Activated CD4-positive, alpha-beta memory T cell treated with anti-CD3 and anti-CD28 coated beads for 36 hours (primary cell): Measurements from ENCODE around the gene OBP2A. TPM values are rescaled to one million over a fixed set of nuclear protein-coding genes. Genes with fewer than 3 reads are reported as not detected.
"Not testable (repeated sequence)": the region's sequence is repeated elsewhere in the genome, so short reads cannot be mapped to it uniquely, and the experiment has no call there.

Experiments used
- CTCF ChIA-PET: fragments of 350-600 bp; sonication (Branson Sonifier 250); formaldehyde crosslinking; loops from one replicate; lab custom pipeline; 2021; ENCODE audit warnings: antibody characterized with exemption, inconsistent platforms; lab: Charles Lee
- POLR2A ChIA-PET: fragments of 350-600 bp; sonication (Branson Sonifier 250); formaldehyde crosslinking; loops from one replicate; lab custom pipeline; 2021; ENCODE audit warnings: antibody characterized with exemption; lab: Charles Lee
- DNase-seq: peaks from one replicate; pipeline ENCODE4 v3.0.0-alpha.2; 2020
- H3K27ac Mint-ChIP-seq: one replicate; pipeline ENCODE4 v1.8.0; 2021; ENCODE audit warnings: mixed read lengths
- H3K27me3 Mint-ChIP-seq: one replicate; pipeline ENCODE4 v1.8.0; 2021; ENCODE audit warnings: mixed read lengths
- H3K36me3 Mint-ChIP-seq: one replicate; pipeline ENCODE4 v1.8.0; 2021; ENCODE audit warnings: mixed read lengths
- H3K4me1 Mint-ChIP-seq: one replicate; pipeline ENCODE4 v1.8.0; 2021; ENCODE audit warnings: low read depth, mixed read lengths
- H3K4me3 Mint-ChIP-seq: one replicate; pipeline ENCODE4 v1.8.0; 2021; ENCODE audit warnings: mild to moderate bottlenecking, mixed read lengths
- H3K9me3 Mint-ChIP-seq: one replicate; pipeline ENCODE4 v1.8.0; 2021; ENCODE audit warnings: mixed read lengths
- intact Hi-C: fragments of 100-400 bp; cut with micrococcal nuclease; formaldehyde crosslinking; loops from one replicate; pipeline ENCODE4 v1.15.1; 2023
- total RNA-seq, 2 experiments: library from RNA; stranded (reverse); gene quantifications; one replicate each; pipeline ENCODE4 v1.2.3, GENCODE V29; 2021

The OBP2A gene
- total RNA-seq, 2 experiments from 2014 or later, result not detected

DNA sequence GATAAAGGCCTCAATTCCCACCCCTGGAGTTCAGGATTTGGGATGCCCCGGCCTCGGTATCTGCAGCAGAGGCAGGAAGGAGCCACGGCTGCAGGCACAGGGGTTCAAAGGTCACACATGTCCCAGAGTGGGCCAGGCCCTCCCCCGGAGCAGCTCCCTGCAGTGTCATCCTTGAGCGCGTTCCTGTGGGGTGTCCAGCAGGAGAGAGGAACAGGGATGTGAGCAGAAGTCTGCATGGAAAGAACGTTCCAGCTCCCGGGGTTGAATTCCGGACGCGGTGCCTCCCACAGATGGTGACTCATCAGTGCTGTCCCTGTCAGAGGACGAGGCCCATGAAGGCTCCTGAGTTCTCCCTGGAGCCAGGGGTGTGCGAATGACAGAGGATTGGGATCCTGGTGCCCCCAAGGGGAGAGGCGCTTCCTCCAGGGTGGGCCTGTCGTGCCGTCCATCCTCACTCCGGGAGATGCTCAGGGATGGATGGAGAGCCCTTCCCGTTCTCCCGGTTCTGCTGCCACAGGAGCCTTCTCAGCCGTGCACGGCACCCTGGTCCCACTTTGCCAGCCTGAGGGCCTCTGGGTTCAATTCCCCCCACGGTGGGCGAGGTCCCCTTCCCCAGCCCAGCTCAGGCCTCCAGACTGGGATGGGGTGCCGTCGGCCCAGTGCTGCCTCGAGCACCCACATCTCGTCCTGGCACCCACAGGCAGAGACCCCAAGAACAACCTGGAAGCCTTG, 21.6 kb upstream of the OBP2A start:
- Mint-ChIP-seq H3K27me3 (no peaks in the 10 kb centered on the region), H3K36me3 (no peaks in the 10 kb centered on the region), H3K27ac (no peak overlapping the region), H3K4me3 (no peak overlapping the region), H3K4me1 (no peaks in the 10 kb centered on the region), H3K9me3 (no peaks in the 10 kb centered on the region)
- ChIA-PET POLR2A (no interaction called here), CTCF (interaction anchor here (1.1 kb wide), 1 partner anchor 19 kb away, joined by 4 read pairs; no protein-coding TSS in a partner anchor)
- intact Hi-C loops, result no loop called here
- no peak for DNase-seq

DNA sequence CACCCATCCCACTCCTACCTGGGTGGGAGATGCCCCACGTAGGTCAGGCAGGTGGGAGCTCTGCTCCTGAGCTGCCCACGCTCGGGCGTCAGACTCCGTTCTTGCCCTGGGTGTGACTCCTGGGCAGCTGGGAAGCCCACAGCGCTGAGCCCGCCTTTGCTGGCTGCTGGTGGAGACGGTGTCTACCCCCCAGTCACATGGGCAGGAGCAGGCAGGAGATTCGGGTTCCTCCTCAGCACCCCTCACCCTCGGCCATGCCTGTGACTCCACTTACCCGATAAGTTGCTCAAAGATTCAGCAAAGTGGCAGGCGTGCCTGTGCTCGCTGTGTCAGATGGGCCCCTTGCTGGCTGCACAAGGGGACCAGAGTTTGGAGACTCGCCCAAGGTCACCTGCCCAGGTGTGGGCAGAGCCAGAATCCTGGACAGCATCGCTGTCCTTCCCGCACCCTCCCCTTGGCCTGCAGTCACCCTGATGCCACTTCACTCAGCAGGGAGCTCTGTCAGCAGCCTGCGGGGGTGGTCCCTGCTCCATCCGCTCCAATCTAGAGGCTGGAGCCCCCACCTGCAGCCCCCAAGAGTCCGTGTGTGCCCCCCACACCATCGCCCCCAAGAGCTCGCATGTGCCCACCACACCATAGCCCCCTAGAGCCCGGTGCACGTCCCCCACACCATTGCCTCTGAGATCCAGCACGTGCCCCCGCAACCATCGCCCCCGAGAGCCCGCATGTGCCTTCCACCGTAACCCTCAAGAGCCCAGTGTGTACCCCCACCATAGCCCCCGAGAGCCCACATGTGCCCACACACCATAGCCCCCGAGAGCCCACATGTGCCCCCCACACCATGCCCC, 20.5 kb upstream of the OBP2A start:
- ChIA-PET POLR2A (no interaction called here), CTCF (interaction anchor here (1.1 kb wide), 1 partner anchor 20 kb away, joined by 4 read pairs; no protein-coding TSS in a partner anchor)
- DNase-seq, result no peak
- Mint-ChIP-seq H3K27me3 (no peaks in the 10 kb centered on the region), H3K9me3 (no peaks in the 10 kb centered on the region), H3K27ac (no peak overlapping the region), H3K4me3 (no peak overlapping the region), H3K36me3 (no peaks in the 10 kb centered on the region), H3K4me1 (no peaks in the 10 kb centered on the region)
- intact Hi-C loops, result no loop called here

DNA sequence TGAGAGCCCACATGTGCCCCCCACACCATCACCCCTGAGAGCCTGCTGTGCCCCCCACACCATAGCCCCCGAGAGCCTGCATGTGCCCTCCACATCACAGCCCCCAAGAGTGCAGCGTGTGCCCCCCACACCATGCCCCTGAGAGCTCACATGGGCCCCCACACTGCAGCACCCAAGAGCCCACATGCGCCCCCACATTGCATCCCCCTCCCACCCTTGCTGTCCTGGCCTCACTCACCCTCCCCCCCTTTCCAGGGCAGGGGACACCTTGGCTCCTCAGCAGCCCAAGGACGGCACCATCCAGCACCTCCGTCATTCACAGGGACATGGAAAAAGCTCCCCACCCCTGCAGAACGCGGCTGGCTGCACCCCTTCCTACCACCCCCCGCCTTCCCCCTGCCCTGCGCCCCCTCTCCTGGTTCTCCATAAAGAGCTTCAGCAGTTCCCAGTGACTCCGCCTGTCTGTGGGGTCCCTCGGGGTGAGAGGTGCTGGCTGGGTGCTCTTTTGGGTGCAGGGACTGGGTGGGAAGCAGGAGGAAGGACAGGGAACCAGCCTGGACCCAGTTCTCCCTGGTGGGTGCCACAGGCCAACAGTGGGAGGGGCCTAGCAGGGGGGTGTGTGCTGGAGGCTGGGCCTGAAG, 19.7 kb upstream of the OBP2A start:
- H3K27me3 Mint-ChIP-seq, result peaks cover 2% of the 10 kb centered on the region
- peak; percentile 4 for DNase-seq
- H3K27ac Mint-ChIP-seq, result no peak overlapping the region
- ChIA-PET POLR2A (no interaction called here), CTCF (no interaction called here)
- H3K36me3 Mint-ChIP-seq, result no peaks in the 10 kb centered on the region
- H3K4me1 Mint-ChIP-seq, result no peaks in the 10 kb centered on the region
- intact Hi-C loops, result no loop called here
- no peak overlapping the region for H3K4me3 Mint-ChIP-seq
- no peaks in the 10 kb centered on the region for H3K9me3 Mint-ChIP-seq

DNA sequence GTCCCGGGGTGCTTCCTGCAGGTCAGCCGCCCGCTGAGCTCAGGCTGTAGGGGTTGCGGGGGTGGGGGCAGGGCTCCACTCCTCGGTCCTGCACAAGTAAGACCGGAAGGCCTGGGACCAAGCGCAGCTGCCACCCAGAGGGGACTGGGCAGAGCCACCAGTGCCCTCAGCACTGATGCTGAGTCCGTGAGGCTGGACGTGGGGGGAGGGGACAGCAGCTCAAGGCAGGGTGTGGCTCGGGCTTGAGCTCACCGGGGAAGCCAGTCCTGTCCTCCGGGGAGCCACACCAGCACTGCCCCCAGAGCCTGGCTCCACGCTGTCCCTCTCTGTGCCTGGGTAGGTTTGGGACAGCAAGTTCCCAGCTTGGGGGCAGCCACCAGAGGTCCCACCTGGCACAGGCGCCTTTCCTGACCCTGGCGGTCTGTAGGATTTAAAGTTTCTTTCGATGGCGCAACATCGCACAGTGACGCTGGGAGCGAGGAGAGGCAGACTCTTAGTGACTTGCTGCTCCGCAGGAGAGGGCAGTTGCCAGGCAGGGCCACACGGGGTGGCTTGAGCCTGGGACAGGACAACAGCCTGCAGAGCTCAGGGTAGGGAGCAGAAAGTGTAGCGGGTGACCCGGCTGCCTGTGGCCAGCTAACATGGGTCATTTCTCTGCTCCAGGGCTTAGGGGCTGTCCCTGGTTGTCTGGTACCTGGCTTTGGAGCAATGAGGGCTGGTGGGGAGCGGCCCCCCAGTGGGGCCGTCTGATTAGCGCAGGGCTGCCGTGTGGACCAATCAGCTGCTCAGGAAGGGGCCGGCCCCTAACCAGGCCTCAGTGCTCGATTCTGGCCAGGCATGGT, 19.0 kb upstream of the OBP2A start:
- peaks cover 2% of the 10 kb centered on the region for H3K27me3 Mint-ChIP-seq
- no peak overlapping the region for H3K4me3 Mint-ChIP-seq
- CTCF ChIA-PET, result no interaction called here
- DNase-seq, result peak; percentile 6
- H3K4me1 Mint-ChIP-seq, result no peaks in the 10 kb centered on the region
- no peak overlapping the region for H3K27ac Mint-ChIP-seq
- intact Hi-C loops, result no loop called here
- POLR2A ChIA-PET, result no interaction called here
- H3K9me3 Mint-ChIP-seq, result no peaks in the 10 kb centered on the region
- no peaks in the 10 kb centered on the region for H3K36me3 Mint-ChIP-seq

DNA sequence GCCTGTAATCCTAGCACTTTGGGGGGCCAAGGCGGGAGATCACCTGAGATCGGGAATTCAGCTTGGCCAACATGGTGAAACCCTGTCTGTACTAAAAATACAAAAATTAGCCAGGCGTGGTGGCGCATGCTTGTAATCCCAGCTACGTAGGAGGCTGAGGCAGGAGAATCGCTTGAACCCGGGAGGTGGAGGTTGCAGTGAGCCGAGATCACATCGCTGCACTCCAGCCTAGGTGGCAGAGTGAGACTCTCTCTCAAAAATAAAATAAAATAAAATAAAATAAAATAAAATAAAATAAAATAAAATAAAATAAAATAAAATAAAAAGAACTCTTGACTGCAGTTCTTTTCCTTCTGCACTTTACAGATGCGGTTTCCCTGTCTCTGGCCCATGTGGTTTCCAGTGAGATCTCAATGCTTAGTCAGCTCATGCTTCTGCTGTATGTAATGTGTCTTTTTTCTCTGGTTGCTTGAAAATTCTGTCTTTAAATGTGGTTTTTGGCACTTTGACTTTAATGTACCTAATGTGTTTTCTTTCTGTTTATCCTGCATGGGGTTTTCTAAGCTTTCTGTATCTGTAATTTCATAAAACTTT, 17.0 kb upstream of the OBP2A start:
- H3K27me3 Mint-ChIP-seq, H3K4me1 Mint-ChIP-seq, H3K9me3 Mint-ChIP-seq, POLR2A ChIA-PET, CTCF ChIA-PET, H3K4me3 Mint-ChIP-seq, H3K27ac Mint-ChIP-seq, intact Hi-C loops, H3K36me3 Mint-ChIP-seq: not testable (repeated sequence)
- peak; percentile 8 for DNase-seq

DNA sequence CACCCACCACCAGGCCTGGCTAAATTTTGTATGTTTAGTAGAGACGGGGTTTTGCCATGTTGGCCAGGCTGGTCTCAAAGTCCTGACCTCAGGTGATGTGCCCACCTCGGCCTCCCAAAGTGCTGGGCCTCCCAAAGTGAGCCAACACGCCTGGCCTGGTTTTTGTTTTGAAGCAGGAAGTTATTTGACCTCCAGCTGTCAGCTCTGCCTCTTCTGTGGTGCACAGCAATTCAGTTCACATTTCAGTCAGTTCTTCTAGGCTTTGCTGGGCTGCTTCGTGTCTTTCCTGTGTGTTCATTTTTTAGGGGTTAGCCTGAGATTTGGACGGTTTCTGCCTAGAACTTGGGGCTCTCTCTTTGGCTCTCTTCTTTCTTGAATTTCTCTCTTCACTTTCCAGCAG, 15.8 kb upstream of the OBP2A start:
- peak; percentile 7 for DNase-seq
- ChIA-PET POLR2A (no interaction called here), CTCF (no interaction called here)
- H3K9me3 Mint-ChIP-seq, result no peaks in the 10 kb centered on the region
- no peak overlapping the region for H3K4me3 Mint-ChIP-seq
- no peak overlapping the region for H3K27ac Mint-ChIP-seq
- no peaks in the 10 kb centered on the region for H3K4me1 Mint-ChIP-seq
- intact Hi-C loops, result no loop called here
- H3K36me3 Mint-ChIP-seq, result no peaks in the 10 kb centered on the region
- H3K27me3 Mint-ChIP-seq, result peaks cover 11% of the 10 kb centered on the region

DNA sequence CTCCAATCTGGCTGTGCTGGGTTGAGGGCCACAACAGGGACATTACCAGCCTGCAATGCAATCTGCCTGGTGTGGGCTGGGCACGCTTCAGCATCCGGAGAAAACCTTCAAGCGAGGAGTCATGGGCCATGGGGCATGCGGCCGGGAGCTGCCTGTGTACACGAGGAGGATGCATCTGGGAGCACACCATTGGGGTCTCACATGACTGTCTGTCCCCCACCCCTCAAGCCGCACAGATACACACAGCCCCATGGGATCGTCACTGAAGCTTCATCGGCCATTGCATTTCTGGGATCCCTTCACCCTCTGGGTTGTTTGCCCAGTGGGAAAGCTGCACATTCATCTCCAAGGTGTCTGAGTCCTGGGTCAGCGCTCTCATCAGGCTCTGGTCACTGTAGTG, 14.8 kb upstream of the OBP2A start:
- Mint-ChIP-seq H3K27me3 (peaks cover 11% of the 10 kb centered on the region), H3K4me1 (no peaks in the 10 kb centered on the region), H3K36me3 (no peaks in the 10 kb centered on the region), H3K4me3 (no peak overlapping the region), H3K27ac (no peak overlapping the region), H3K9me3 (no peaks in the 10 kb centered on the region)
- intact Hi-C loops, result no loop called here
- DNase-seq, result peak; percentile 1
- ChIA-PET CTCF (no interaction called here), POLR2A (no interaction called here)

DNA sequence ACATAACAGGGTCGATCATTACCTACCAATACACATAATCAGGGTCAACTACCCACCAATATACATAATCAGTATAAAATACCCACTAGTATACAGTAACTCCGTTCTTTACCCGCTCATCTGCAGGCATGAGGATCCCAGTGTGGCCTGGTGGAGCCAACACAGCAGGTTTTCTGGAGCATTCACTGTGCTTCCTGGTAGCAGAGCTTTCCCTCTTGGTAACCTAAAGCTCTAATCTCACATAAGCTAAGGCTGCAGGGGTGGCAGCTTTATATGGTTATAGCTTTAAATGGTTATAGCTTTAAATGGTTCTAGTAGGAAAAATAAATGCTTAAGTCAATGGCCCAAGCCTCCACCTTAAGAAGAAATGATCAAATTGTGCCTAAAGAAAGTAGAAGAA, 12.8 kb upstream of the OBP2A start:
- no peaks in the 10 kb centered on the region for H3K4me1 Mint-ChIP-seq
- DNase-seq, result peak; percentile 5
- peaks cover 15% of the 10 kb centered on the region for H3K27me3 Mint-ChIP-seq
- CTCF ChIA-PET, result interaction anchor here (1.0 kb wide), 1 partner anchor 28 kb away, joined by 4 read pairs; no protein-coding TSS in a partner anchor
- no peaks in the 10 kb centered on the region for H3K36me3 Mint-ChIP-seq
- intact Hi-C loops, result no loop called here
- H3K9me3 Mint-ChIP-seq, result no peaks in the 10 kb centered on the region
- no peak overlapping the region for H3K27ac Mint-ChIP-seq
- no peak overlapping the region for H3K4me3 Mint-ChIP-seq
- POLR2A ChIA-PET, result no interaction called here

DNA sequence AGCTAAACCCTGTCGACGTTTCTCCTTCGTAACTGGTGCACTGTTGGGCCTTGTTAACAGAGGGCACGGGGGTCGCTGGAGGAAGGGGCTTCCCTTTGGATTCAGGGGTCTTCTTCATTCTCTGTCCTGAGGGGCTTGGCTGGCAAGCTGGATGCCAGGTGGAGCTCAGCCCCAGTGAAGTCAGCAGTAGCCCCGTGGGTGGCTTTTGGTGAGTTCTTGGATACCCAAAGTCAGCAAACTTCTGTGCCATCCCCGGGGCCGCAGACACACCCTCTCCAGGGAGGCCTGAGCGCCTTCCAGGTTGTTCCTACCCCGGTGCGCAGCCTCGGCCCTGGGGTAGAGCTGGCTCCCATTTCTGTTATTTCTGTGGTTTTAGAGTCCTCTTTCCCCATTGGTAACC, 12.3 kb upstream of the OBP2A start:
- no peaks in the 10 kb centered on the region for H3K9me3 Mint-ChIP-seq
- CTCF ChIA-PET, result interaction anchor here (1.0 kb wide), 1 partner anchor 29 kb away, joined by 4 read pairs; no protein-coding TSS in a partner anchor
- H3K27me3 Mint-ChIP-seq, result peaks cover 16% of the 10 kb centered on the region
- intact Hi-C loops, result no loop called here
- H3K27ac Mint-ChIP-seq, result no peak overlapping the region
- H3K4me1 Mint-ChIP-seq, result no peaks in the 10 kb centered on the region
- no peaks in the 10 kb centered on the region for H3K36me3 Mint-ChIP-seq
- peak; percentile 3 for DNase-seq
- POLR2A ChIA-PET, result no interaction called here
- H3K4me3 Mint-ChIP-seq, result no peak overlapping the region

DNA sequence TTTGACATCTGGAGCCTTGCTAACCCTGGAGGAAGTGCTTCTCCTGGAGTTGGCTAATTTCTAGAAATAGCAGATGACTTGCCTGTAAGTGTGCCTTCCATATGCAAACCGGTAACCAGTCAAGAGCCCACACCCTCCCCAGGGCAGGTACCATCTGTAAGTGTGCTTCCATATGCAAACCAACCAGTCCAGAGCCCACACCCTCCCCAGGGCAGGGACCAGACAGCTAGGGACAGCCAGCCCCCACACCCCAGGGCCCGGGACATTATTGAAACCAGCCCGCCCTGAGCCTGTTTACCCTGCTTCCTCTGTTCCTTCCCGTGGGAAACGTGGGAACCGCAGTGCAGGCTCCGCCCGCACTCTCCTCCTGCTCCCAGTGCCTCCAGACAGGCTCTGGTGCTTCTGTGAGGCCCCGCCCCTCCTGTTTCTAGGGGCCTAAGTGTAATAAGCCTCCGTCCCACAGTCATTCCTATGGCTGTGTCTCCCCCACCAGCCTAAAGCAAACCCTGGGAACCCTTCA, 11.7 kb upstream of the OBP2A start:
- H3K27me3 Mint-ChIP-seq, result peaks cover 19% of the 10 kb centered on the region
- H3K4me1 Mint-ChIP-seq, POLR2A ChIA-PET, intact Hi-C loops, H3K4me3 Mint-ChIP-seq, CTCF ChIA-PET, H3K27ac Mint-ChIP-seq, H3K36me3 Mint-ChIP-seq, H3K9me3 Mint-ChIP-seq: not testable (repeated sequence)
- peak; percentile 4 for DNase-seq

DNA sequence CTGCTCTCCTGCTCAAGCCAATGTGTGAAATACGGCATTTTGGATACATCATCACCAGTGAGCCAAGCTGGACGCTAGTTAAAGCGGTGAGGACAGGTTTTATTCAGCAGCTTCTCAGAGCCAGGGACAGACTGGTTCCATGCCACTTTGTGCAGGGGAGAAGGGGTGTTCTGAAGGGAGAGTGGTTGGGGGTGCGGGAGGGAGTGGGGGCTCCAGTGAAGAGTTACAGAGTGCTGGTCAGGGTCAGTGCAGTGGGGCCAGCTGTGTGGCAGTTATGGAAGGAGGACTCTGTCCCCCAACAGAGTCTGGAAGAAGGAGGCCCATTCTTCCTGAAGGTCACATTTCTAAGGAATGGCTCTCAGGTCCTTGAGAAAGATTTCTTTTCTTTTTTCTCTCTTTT, 11.1 kb upstream of the OBP2A start:
- H3K27me3 Mint-ChIP-seq, result peaks cover 21% of the 10 kb centered on the region
- H3K36me3 Mint-ChIP-seq, intact Hi-C loops, H3K27ac Mint-ChIP-seq, POLR2A ChIA-PET, H3K4me3 Mint-ChIP-seq, H3K4me1 Mint-ChIP-seq, H3K9me3 Mint-ChIP-seq: not testable (repeated sequence)
- DNase-seq, result peak; percentile 4
- CTCF ChIA-PET, result interaction anchor here (0.6 kb wide), 1 partner anchor 1691 kb away, joined by 4 read pairs; no protein-coding TSS in a partner anchor
